ENCODE results near the gene ZYG11A.

Gene ZYG11A

GRCh38 chr1:52919723-52920483 is 77.3 kb downstream of the ZYG11A start:
- no peak for TF ChIP-seq CTCF (IDR thresholded peaks at IDR 0.05; ENCODE audit: insufficient read depth, low read length, poor library complexity, severe bottlenecking)
- no peak for DNase-seq (ENCODE audit: extremely low read depth, insufficient read length)
- H3K4me3 ChIP-seq (replicated peaks; ENCODE audit: low read depth, low read length), result no peak overlapping the region
- H3K36me3 ChIP-seq (ENCODE audit: control insufficient read depth, insufficient read depth, low read length), result no peaks in the 10 kb centered on the region
- H3K27me3 ChIP-seq (replicated peaks; ENCODE audit: control insufficient read depth, insufficient read depth, low read length), result no peaks in the 10 kb centered on the region

DNA sequence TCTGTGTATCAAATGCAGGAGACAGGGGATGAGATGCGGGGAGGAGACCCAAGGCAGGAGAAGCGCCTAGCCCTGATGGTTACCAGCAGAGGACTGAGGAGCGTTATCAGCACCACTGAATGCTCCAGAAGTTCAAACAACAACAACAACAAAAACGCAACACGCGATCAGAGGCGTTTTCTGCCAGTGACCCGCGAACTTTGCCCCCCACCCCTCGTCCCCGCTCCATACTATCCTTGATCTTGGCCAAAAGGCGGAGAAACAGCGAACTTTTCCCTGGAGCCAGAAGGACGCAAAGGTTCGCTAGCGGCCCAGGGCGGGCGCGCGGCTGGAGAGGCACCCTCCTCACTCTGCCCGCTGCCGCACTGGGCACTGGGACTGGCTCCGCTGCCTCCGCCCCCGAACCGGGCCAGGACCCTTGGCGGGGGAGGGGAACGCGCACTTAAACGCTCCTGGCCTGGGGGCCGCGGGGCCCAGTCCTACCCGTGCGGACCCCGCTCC is 78.3 kb downstream of the ZYG11A start:
- TF ChIP-seq CTCF (IDR thresholded peaks at IDR 0.05; ENCODE audit: insufficient read depth, low read length, poor library complexity, severe bottlenecking), result no peak
- Histone ChIP-seq H3K36me3 (ENCODE audit: control insufficient read depth, insufficient read depth, low read length) (no peaks in the 10 kb centered on the region), H3K27me3 (replicated peaks; ENCODE audit: control insufficient read depth, insufficient read depth, low read length) (no peaks in the 10 kb centered on the region), H3K4me3 (replicated peaks; ENCODE audit: low read depth, low read length) (peak overlapping the region; percentile 41)
- peak; percentile 20 for DNase-seq (ENCODE audit: extremely low read depth, insufficient read length)

DNA sequence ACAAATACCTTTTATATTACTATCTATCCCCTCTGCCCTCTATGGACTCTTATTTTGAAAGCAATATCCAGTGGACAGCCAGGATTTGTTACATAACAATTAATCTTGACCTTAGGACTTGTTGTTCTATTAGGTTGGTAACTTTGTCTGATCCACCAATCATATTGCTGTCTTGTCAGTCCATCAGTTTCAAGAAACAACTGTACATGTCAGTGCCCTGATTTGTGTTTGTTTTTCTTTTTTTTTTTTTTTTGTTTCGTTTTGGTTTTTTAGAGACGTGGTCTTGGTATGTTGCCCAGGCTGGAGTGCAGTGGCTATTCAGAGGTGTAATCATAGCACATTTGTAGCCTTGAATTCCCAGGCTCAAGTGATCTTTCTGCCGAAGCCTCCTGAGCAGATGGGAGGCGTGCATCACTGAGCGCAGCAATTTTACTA is 83.0 kb downstream of the ZYG11A start:
- Histone ChIP-seq H3K27me3 (replicated peaks; ENCODE audit: control insufficient read depth, insufficient read depth, low read length) (no peaks in the 10 kb centered on the region), H3K36me3 (ENCODE audit: control insufficient read depth, insufficient read depth, low read length) (no peaks in the 10 kb centered on the region), H3K4me3 (replicated peaks; ENCODE audit: low read depth, low read length) (no peak overlapping the region)
- no peak for DNase-seq (ENCODE audit: extremely low read depth, insufficient read length)
- no peak for TF ChIP-seq CTCF (IDR thresholded peaks at IDR 0.05; ENCODE audit: insufficient read depth, low read length, poor library complexity, severe bottlenecking)

DNA sequence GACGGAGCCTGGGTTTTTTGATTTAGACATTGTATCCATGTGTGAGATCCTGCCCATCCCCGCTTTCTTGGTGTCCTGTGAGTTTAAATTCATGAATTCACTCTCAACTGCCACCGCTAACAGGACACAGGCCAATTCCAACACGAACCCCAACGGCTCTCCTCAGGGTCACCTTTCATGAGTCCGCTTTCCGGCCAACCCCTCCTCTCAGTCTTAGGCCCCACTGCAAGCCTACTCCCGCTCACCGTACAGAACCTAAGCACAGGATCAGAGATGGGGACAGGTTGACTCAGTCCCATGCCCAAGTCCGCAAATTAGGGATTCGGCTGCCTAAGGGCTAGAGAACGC is 84.3 kb downstream of the ZYG11A start:
- peak overlapping the region; percentile 89 for H3K4me3 ChIP-seq (replicated peaks; ENCODE audit: low read depth, low read length)
- no peaks in the 10 kb centered on the region for H3K36me3 ChIP-seq (ENCODE audit: control insufficient read depth, insufficient read depth, low read length)
- TF ChIP-seq CTCF (IDR thresholded peaks at IDR 0.05; ENCODE audit: insufficient read depth, low read length, poor library complexity, severe bottlenecking), result no peak
- H3K27me3 ChIP-seq (replicated peaks; ENCODE audit: control insufficient read depth, insufficient read depth, low read length), result no peaks in the 10 kb centered on the region
- DNase-seq (ENCODE audit: extremely low read depth, insufficient read length), result no peak

DNA sequence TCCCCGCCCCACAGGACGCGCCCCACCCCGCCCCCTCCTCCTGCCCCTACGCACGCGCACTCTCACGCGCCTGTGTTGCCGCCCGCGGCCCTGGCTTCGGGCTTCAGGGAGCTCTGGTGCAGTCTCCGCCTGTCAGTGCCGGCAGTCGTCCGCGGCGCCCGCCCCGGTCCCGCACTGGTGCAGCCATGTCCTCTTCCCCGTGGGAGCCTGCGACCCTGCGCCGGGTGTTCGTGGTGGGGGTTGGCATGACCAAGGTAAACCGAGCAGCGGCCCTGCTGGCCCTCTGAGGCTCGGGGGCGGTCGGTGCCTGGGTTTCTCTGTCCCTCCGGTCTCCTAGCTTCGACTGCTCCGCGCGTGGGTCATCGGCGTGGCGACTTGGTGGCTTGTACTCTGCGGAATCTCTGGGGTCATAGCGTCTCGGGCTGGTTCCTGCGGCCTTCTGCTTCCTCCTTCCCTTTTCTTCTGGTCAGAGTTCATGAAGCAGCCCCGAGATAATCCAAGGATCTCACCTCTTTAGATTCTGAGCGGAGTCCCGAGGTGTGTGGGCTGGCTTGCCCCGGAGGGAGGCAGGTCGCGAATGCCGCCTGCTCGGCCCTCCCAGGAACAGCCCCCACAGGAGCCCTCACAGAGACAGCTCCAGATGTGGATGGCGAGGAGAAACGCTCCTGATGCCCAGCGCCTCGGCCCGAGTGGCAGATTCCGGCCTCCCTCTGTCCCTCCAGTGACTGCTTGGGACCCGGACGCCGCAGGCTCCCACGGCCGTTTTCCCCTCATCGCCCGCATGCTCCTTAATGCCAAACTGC is 84.9 kb downstream of the ZYG11A start, which contains the start of gene SCP2:
Gene SCP2, plus strand, starts transcription at position 65 of the 803 bp plus-strand sequence. Its CDS starts 121 bp downstream, at position 186.
- TF ChIP-seq CTCF (IDR thresholded peaks at IDR 0.05; ENCODE audit: insufficient read depth, low read length, poor library complexity, severe bottlenecking), result no peak
- Histone ChIP-seq H3K36me3 (ENCODE audit: control insufficient read depth, insufficient read depth, low read length) (no peaks in the 10 kb centered on the region), H3K27me3 (replicated peaks; ENCODE audit: control insufficient read depth, insufficient read depth, low read length) (no peaks in the 10 kb centered on the region), H3K4me3 (replicated peaks; ENCODE audit: low read depth, low read length) (peak within 1 kb of the TSS; percentile 89)
- peak; percentile 79 for DNase-seq (ENCODE audit: extremely low read depth, insufficient read length)
